Ishikawa (cell line): Measurements from ENCODE around the gene RNASET2.

Experiments used
- CEBPB ChIP-seq: IDR thresholded peaks from 2 replicates; pipeline ENCODE4 v1.6.1; 2012
- CREB1 ChIP-seq: IDR thresholded peaks from 2 replicates; pipeline ENCODE4 v1.6.1; 2012; ENCODE audit warnings: low read depth
- EGR1 ChIP-seq: IDR thresholded peaks from 2 replicates; pipeline ENCODE4 v1.6.1; 2012
- EP300 ChIP-seq: IDR thresholded peaks from 2 replicates; pipeline ENCODE4 v1.6.1; 2012; ENCODE audit warnings: borderline replicate concordance
- FOXM1 ChIP-seq: IDR thresholded peaks from 2 replicates; pipeline ENCODE4 v1.6.1; 2012; ENCODE audit warnings: low read depth, borderline replicate concordance
- NFIC ChIP-seq: IDR thresholded peaks from 2 replicates; pipeline ENCODE4 v1.6.1; 2012
- RAD21 ChIP-seq: IDR thresholded peaks from 2 replicates; pipeline ENCODE4 v1.6.1; 2012; ENCODE audit warnings: low read depth
- REST ChIP-seq: IDR thresholded peaks from 2 replicates; pipeline ENCODE4 v1.6.1; 2012; ENCODE audit warnings: low read depth, mild to moderate bottlenecking
- TAF1 ChIP-seq: IDR thresholded peaks from 2 replicates; pipeline ENCODE4 v1.6.1; 2012; ENCODE audit warnings: low read depth, mild to moderate bottlenecking
- TCF12 ChIP-seq: IDR thresholded peaks from 2 replicates; pipeline ENCODE4 v1.6.1; 2012; ENCODE audit warnings: low read depth
- TEAD4 ChIP-seq: IDR thresholded peaks from 2 replicates; pipeline ENCODE4 v1.6.1; 2012
- YY1 ChIP-seq: IDR thresholded peaks from 2 replicates; pipeline ENCODE4 v1.6.1; 2012; ENCODE audit warnings: low read depth
- ZBTB7A ChIP-seq: IDR thresholded peaks from 2 replicates; pipeline ENCODE4 v1.6.1; 2012; ENCODE audit warnings: low read depth
- TF ChIP-seq, protein P1 (sequence below): IDR thresholded peaks from 2 replicates; pipeline ENCODE4 v1.6.1; 2012
- TF ChIP-seq, protein P2 (sequence below): IDR thresholded peaks from 2 replicates; pipeline ENCODE4 v1.6.1; 2012

RNASET2 gene

GRCh38 chr6:166908811-166909210, 47.5 kb downstream of the RNASET2 start:
- no peak for TF ChIP-seq NFIC
- TF ChIP-seq TAF1, result no peak
- no peak for TF ChIP-seq YY1
- no peak for TF ChIP-seq FOXM1
- TF ChIP-seq, protein P1, sequence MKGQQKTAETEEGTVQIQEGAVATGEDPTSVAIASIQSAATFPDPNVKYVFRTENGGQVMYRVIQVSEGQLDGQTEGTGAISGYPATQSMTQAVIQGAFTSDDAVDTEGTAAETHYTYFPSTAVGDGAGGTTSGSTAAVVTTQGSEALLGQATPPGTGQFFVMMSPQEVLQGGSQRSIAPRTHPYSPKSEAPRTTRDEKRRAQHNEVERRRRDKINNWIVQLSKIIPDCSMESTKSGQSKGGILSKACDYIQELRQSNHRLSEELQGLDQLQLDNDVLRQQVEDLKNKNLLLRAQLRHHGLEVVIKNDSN, result no peak
- no peak for TF ChIP-seq ZBTB7A
- TF ChIP-seq TCF12, result no peak
- TF ChIP-seq, protein P2, sequence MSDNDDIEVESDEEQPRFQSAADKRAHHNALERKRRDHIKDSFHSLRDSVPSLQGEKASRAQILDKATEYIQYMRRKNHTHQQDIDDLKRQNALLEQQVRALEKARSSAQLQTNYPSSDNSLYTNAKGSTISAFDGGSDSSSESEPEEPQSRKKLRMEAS, result no peak
- no peak for TF ChIP-seq EP300
- no peak for TF ChIP-seq RAD21
- TF ChIP-seq TEAD4, result no peak
- TF ChIP-seq CEBPB, result no peak
- TF ChIP-seq CREB1, result no peak

DNA sequence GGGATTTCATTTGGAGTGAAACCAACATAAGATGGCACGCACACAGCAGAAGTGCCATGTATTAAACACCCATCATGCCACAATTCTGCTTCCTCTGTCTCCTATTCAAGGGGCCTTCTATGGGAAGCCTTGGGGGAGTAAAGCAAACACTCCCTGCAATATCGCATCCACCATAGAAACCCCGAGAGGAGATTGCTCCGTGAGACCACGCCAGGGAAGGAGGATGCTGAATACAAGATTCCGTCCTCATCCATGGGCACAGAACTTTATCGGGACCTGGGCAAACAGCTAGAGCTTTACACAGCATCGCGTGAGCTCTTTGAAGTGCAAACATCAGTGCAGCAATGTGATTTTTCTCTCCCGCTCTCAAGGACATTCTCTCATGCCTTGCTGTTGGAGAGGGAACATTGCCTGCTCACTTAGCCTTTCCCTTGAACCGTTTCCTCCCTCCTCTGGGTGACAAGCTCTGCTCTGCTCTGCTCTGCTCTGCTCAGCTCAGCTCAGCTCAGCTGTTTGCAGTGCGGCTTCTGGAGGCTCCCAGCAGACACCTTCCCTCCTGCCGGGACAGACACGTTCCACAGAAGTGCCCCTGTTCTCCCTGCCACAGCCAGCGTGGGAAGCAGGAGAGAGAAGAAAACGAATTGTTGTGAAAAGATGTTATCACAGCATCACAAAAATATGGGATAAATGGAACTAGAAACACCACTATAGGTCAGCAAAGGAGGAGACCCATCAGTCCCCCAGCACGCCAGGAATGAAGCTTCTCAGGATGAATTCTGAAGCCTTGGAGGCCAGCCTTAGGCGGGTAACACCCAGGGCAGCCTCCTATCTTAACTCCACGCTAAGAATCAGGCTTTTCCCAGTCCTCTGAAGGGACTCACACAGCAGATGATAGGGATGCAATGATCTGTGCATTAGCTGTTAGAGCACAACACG, 48.2 kb downstream of the RNASET2 start:
- TF ChIP-seq REST (no peak), FOXM1 (no peak), TEAD4 (no peak), TCF12 (no peak), TAF1 (no peak), YY1 (no peak), CREB1 (no peak), CEBPB (no peak), NFIC (no peak), RAD21 (no peak), EGR1 (no peak), EP300 (no peak), ZBTB7A (no peak)
- TF ChIP-seq, protein P2, result no peak
- TF ChIP-seq, protein P1, result no peak

GRCh38 chr6:166907373-166907841, 48.9 kb downstream of the RNASET2 start:
- TF ChIP-seq RAD21, result no peak
- TF ChIP-seq CEBPB, result no peak
- TF ChIP-seq TEAD4, result no peak
- no peak for TF ChIP-seq CREB1
- TF ChIP-seq NFIC, result no peak
- no peak for TF ChIP-seq FOXM1
- no peak for TF ChIP-seq ZBTB7A
- no peak for TF ChIP-seq TCF12
- no peak for TF ChIP-seq REST
- TF ChIP-seq YY1, result no peak
- TF ChIP-seq, protein P1, result no peak

GRCh38 chr6:166906376-166907044, 49.8 kb downstream of the RNASET2 start:
- TF ChIP-seq TAF1 (no peak), RAD21 (no peak), CREB1 (no peak), TCF12 (no peak), EGR1 (no peak), TEAD4 (no peak), REST (no peak), FOXM1 (no peak)
- TF ChIP-seq, protein P2, result no peak
- TF ChIP-seq, protein P1, result no peak
